ENCODE data around the gene ARHGEF19.

GRCh38 chr1:16249596-16250241 is 37.3 kb upstream of the ARHGEF19 start:
- TF ChIP-seq POLR2A (IDR thresholded peaks at IDR 0.05; ENCODE audit: low read length) (no peak), GATA1 (IDR thresholded peaks at IDR 0.05; ENCODE audit: low read depth, low read length) (no peak)
